ENCODE measurements around the gene VGLL1.
A peak's percentile ranks its signal among the peaks of the same experiment; 100 is the strongest.

Gene VGLL1

DNA sequence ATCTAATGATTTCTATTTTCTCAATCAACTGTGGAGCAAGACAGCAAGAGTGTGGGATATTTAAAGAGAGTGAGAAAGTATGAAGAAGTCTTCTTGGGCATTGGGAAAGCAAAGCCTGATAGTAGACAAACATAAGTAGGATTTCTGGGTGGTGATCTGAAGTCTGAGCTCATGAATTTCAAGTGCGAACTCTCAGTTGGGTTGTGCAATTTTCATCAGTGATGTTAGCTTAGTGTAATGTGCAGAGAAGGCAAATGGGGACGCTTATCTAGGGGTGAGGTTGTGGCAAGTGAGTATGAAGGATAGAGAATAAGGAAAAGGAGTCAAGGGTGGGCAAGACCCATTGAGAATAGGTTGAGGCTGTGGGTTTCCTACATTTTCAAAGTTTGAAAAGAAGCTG is 23.7 kb downstream of the VGLL1 start (continued):
- no peak for TF ChIP-seq YY1 (tag by site-specific recombination; IDR thresholded peaks at IDR 0.05)
- no peak for TF ChIP-seq KLF8 (tag by site-specific recombination; IDR thresholded peaks at IDR 0.05)
- TF ChIP-seq ZNF707 (tag by site-specific recombination; IDR thresholded peaks at IDR 0.05) = no peak
- TF ChIP-seq ZNF433 (tag by site-specific recombination; IDR thresholded peaks at IDR 0.05; ENCODE audit: low read depth) = no peak
- TF ChIP-seq MYNN (tag by site-specific recombination; IDR thresholded peaks at IDR 0.05; ENCODE audit: borderline replicate concordance) = no peak

DNA sequence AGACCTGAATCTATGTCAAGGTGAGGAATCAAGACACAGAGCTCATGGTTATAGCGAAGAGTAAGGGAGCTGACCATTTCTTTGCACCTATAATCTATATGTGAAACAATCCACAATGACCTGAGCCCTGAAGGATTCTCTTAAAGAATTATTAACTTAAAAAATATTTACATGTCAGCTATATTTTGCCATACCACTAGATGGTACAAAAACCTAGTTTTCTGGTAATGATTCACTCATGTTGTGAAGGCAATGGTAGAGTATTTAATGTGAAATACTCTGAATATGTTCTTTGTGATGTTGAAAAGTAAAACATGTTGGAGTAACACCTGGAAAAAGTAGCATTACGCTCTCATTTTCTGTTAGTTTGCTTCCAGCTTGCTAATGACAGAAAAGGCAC is 40.0 kb downstream of the VGLL1 start:
- Histone ChIP-seq H3K4me1 (ENCODE audit: control insufficient read depth, insufficient read depth, low read length) (peaks cover 8% of the 10 kb centered on the region; the same call in 1 of the 2 replicates), H3K36me3 (ENCODE audit: control insufficient read depth in 2 of 2, insufficient read depth in 1 of 2, low read length in 2 of 2) (no peaks in the 10 kb centered on the region), H3K27ac (ENCODE audit: extremely low read depth, low read depth, low read length) (no peak overlapping the region), H3K4me3 (ENCODE audit: low read depth, low read length) (no peak overlapping the region), H3K9me3 (ENCODE audit: control insufficient read depth, insufficient read depth, low read depth, low read length) (no peaks in the 10 kb centered on the region; the same call in 1 of the 2 replicates)
- TF ChIP-seq, protein P1, sequence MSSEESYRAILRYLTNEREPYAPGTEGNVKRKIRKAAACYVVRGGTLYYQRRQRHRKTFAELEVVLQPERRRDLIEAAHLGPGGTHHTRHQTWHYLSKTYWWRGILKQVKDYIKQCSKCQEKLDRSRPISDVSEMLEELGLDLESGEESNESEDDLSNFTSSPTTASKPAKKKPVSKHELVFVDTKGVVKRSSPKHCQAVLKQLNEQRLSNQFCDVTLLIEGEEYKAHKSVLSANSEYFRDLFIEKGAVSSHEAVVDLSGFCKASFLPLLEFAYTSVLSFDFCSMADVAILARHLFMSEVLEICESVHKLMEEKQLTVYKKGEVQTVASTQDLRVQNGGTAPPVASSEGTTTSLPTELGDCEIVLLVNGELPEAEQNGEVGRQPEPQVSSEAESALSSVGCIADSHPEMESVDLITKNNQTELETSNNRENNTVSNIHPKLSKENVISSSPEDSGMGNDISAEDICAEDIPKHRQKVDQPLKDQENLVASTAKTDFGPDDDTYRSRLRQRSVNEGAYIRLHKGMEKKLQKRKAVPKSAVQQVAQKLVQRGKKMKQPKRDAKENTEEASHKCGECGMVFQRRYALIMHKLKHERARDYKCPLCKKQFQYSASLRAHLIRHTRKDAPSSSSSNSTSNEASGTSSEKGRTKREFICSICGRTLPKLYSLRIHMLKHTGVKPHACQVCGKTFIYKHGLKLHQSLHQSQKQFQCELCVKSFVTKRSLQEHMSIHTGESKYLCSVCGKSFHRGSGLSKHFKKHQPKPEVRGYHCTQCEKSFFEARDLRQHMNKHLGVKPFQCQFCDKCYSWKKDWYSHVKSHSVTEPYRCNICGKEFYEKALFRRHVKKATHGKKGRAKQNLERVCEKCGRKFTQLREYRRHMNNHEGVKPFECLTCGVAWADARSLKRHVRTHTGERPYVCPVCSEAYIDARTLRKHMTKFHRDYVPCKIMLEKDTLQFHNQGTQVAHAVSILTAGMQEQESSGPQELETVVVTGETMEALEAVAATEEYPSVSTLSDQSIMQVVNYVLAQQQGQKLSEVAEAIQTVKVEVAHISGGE (tag by site-specific recombination; conservative IDR thresholded peaks at IDR 0.05; ENCODE audit: low read depth) = no peak
- TF ChIP-seq, protein P2, sequence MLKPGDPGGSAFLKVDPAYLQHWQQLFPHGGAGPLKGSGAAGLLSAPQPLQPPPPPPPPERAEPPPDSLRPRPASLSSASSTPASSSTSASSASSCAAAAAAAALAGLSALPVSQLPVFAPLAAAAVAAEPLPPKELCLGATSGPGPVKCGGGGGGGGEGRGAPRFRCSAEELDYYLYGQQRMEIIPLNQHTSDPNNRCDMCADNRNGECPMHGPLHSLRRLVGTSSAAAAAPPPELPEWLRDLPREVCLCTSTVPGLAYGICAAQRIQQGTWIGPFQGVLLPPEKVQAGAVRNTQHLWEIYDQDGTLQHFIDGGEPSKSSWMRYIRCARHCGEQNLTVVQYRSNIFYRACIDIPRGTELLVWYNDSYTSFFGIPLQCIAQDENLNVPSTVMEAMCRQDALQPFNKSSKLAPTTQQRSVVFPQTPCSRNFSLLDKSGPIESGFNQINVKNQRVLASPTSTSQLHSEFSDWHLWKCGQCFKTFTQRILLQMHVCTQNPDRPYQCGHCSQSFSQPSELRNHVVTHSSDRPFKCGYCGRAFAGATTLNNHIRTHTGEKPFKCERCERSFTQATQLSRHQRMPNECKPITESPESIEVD (tag by site-specific recombination; IDR thresholded peaks at IDR 0.05) = no peak
- TF ChIP-seq ZNF658 (tag by site-specific recombination; IDR thresholded peaks at IDR 0.05) = no peak
- POLR2A ChIA-PET = no interaction called here
- CTCF ChIA-PET = interaction anchor here (0.6 to 1.6 kb wide), 3 partner anchors 58 to 117 kb away, joined by 3 read pairs; no protein-coding TSS in a partner anchor

DNA sequence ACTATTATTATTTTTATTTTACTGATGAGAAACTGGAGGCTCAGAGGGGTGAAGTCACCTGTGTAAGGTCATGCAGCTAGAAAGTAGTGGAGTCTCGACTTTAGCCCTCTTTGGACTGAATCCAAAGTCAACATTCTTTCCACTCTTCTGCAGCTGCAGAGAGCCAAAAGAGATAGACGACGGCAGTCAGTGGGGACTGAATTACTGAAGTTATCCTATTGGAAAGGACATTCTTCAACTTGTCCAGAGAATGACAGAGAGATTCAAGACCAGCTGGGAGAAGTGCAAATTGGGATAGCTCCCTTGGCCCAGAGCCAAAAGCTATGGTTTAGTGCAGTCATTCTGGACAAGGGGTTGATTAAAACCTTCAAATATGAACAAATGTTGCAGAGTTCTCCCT is 42.5 kb downstream of the VGLL1 start:
- Histone ChIP-seq H3K36me3 (ENCODE audit: control insufficient read depth in 2 of 2, insufficient read depth in 1 of 2, low read length in 2 of 2) (no peaks in the 10 kb centered on the region), H3K4me3 (ENCODE audit: low read depth, low read length) (no peak overlapping the region), H3K4me1 (ENCODE audit: control insufficient read depth, insufficient read depth, low read length) (peaks cover 8% of the 10 kb centered on the region; the same call in 1 of the 2 replicates), H3K27ac (ENCODE audit: extremely low read depth, low read depth, low read length) (no peak overlapping the region), H3K9me3 (ENCODE audit: control insufficient read depth, insufficient read depth, low read depth, low read length) (no peaks in the 10 kb centered on the region; the same call in 1 of the 2 replicates)
- CTCF ChIA-PET = interaction anchor here (0.9 to 1.3 kb wide), 2 partner anchors 44 to 546 kb away, joined by 3 to 5 read pairs; no protein-coding TSS in a partner anchor
- POLR2A ChIA-PET = interaction anchor here (1.8 kb wide), 1 partner anchor 78 kb away, joined by 9 read pairs; the partner anchor contains the start of gene HTATSF1
- TF ChIP-seq ZNF843 (tag by site-specific recombination; IDR thresholded peaks at IDR 0.05) = 0 out of 2 replicates have a peak, but pooled peaks have one; percentile 20
- TF ChIP-seq BCL11B (tag by site-specific recombination; IDR thresholded peaks at IDR 0.05; ENCODE audit: low read depth) = no peak
- no peak for TF ChIP-seq ZBTB1 (tag by site-specific recombination; IDR thresholded peaks at IDR 0.05)
- TF ChIP-seq SP3 (tag by site-specific recombination; IDR thresholded peaks at IDR 0.05) = no peak
- no peak for TF ChIP-seq BCL11A (tag by site-specific recombination; IDR thresholded peaks at IDR 0.05; ENCODE audit: low read depth)
- peak; percentile 71 for TF ChIP-seq ZNF366 (tag by site-specific recombination; conservative IDR thresholded peaks at IDR 0.05)
- TF ChIP-seq, protein P3, sequence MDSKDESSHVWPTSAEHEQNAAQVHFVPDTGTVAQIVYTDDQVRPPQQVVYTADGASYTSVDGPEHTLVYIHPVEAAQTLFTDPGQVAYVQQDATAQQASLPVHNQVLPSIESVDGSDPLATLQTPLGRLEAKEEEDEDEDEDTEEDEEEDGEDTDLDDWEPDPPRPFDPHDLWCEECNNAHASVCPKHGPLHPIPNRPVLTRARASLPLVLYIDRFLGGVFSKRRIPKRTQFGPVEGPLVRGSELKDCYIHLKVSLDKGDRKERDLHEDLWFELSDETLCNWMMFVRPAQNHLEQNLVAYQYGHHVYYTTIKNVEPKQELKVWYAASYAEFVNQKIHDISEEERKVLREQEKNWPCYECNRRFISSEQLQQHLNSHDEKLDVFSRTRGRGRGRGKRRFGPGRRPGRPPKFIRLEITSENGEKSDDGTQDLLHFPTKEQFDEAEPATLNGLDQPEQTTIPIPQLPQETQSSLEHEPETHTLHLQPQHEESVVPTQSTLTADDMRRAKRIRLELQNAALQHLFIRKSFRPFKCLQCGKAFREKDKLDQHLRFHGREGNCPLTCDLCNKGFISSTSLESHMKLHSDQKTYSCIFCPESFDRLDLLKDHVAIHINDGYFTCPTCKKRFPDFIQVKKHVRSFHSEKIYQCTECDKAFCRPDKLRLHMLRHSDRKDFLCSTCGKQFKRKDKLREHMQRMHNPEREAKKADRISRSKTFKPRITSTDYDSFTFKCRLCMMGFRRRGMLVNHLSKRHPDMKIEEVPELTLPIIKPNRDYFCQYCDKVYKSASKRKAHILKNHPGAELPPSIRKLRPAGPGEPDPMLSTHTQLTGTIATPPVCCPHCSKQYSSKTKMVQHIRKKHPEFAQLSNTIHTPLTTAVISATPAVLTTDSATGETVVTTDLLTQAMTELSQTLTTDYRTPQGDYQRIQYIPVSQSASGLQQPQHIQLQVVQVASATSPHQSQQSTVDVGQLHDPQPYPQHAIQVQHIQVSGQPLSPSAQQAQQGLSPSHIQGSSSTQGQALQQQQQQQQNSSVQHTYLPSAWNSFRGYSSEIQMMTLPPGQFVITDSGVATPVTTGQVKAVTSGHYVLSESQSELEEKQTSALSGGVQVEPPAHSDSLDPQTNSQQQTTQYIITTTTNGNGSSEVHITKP (tag by site-specific recombination; IDR thresholded peaks at IDR 0.05) = 0 out of 2 replicates have a peak, but pooled peaks have one; percentile 30
- no peak for TF ChIP-seq HOXA7 (CRISPR knock-in tag; IDR thresholded peaks at IDR 0.05; ENCODE audit: borderline replicate concordance)
- no peak for TF ChIP-seq ZNF121 (tag by site-specific recombination; IDR thresholded peaks at IDR 0.05)
- TF ChIP-seq, protein P4, sequence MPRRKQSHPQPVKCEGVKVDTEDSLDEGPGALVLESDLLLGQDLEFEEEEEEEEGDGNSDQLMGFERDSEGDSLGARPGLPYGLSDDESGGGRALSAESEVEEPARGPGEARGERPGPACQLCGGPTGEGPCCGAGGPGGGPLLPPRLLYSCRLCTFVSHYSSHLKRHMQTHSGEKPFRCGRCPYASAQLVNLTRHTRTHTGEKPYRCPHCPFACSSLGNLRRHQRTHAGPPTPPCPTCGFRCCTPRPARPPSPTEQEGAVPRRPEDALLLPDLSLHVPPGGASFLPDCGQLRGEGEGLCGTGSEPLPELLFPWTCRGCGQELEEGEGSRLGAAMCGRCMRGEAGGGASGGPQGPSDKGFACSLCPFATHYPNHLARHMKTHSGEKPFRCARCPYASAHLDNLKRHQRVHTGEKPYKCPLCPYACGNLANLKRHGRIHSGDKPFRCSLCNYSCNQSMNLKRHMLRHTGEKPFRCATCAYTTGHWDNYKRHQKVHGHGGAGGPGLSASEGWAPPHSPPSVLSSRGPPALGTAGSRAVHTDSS (tag by site-specific recombination; IDR thresholded peaks at IDR 0.05) = no peak
- no peak for TF ChIP-seq ZNF626 (tag by site-specific recombination; IDR thresholded peaks at IDR 0.05)
- no peak for TF ChIP-seq ZNF530 (tag by site-specific recombination; IDR thresholded peaks at IDR 0.05; ENCODE audit: low read depth)
- no peak for TF ChIP-seq ZNF423 (tag by site-specific recombination; IDR thresholded peaks at IDR 0.05)
- TF ChIP-seq TRIM28 (IDR thresholded peaks at IDR 0.05; ENCODE audit: borderline replicate concordance, low read length) = peak; percentile 49; the same call in 1 of the 2 replicates
- TF ChIP-seq ZBTB48 (tag by site-specific recombination; IDR thresholded peaks at IDR 0.05) = peak; percentile 64; the same call in 1 of the 2 replicates
- no peak for TF ChIP-seq ZNF292 (tag by site-specific recombination; IDR thresholded peaks at IDR 0.05; ENCODE audit: borderline replicate concordance, low read depth)

Measured in HEK293 (cell line).